Renal pelvis (tissue), 4 donors: ENCODE measurements around the gene SCFD2. TPM values are rescaled to one million over a fixed set of nuclear protein-coding genes. Genes with fewer than 3 reads are reported as not detected.
"Not testable (repeated sequence)": the region's sequence is repeated elsewhere in the genome, so short reads cannot be mapped to it uniquely, and the experiment has no call there.

Experiments used
- DNase-seq: peaks from one replicate; pipeline ENCODE4 v3.0.0-alpha.2; 2013
- polyA plus RNA-seq, 3 donors: library from polyadenylated mRNA; unstranded; fragments of 120-200 nt; gene quantifications; one replicate each; pipeline ENCODE4 v1.2.1, GENCODE V29; 2013; ENCODE audit not compliant: insufficient read length in 3 of 3

Gene SCFD2
- polyA plus RNA-seq, 3 donors = 13.7 to 14.5 (median 14.0) TPM

DNA sequence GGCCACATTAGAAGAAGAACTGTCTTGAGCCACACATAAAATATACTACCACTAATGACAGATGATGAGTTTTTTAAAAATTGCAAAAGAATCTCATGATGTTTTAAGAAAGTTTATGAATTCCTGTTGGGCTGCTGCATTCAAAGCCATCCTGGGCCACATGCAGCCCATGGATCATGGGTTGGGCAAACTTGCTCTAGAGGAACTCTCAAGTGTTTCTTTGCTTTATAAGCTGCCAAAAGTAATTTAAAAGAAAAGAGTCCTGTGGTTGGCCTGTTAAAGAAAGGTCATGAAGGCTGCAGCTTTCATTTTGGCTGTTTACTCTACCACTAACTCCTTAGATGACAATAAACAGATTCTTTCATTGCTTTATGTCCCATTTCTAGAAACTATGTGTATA, 218.2 kb downstream of the SCFD2 start:
- DNase-seq = no peak

DNA sequence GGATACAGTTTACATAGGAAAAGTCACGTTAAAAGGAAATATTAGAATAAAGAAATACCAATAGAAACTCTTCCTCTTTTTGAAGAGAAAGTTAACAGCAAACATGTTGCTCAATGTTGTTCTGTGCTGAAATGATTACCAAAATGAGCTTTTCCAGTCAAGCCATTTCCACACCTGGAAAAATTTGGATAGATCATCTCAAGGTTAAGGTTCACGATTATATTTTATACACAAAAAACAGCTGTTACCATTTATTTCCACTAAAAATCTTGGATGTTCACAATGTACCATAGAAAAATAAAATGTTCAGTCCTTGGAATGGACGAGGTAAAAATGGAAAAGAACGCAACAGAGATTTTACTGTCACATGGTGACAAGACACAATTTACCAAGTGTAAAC, 218.7 kb downstream of the SCFD2 start:
- no peak for DNase-seq

GRCh38 chr4:53141308-53141707, 224.6 kb downstream of the SCFD2 start:
- DNase-seq = no peak

DNA sequence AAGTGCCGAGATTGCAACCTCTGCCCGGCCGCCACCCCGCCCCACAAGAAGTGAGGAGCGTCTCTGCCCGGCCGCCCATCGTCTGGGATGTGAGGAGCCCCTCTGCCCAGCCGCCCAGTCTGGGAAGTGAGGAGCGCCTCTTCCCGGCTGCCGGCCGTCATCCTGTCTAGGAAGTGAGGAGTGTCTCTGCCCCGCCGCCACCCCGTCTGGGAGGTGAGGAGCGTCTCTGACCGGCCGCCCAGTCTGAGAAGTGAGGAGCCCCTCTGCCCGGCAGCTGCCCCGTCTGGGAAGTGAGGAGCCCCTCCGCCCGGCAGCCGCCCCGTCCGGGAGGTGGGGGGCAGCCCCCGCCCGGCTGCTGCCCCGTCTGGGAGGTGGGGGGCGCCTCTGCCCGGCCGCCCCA, 226.6 kb downstream of the SCFD2 start:
- DNase-seq = not testable (repeated sequence)

- DNase-seq = no peak
Observed at GRCh38 chr4:53137468-53137867, 228.4 kb downstream of the SCFD2 start.

DNA sequence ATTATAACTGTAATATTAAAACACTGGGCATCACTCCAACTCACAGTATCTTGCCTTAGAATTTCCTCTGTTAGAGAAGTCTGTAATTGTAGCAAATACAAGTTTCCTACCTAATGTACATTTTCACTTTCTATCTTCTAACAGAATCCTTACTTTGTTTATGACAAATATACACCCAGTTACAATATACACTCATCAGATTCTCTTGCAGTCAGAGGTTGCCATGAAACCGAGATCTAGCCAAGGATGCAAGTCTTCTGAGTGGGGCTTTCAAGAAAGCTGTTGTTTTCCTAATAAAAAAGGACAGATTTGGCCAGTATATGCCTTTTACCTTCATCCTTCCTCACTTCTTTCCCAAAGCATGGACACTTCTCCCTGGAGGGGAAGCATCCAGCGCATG, 228.9 kb downstream of the SCFD2 start:
- no peak for DNase-seq

- DNase-seq = peak; percentile 30
Observed at GRCh38 chr4:53132132-53132891, 233.5 kb downstream of the SCFD2 start.

DNA sequence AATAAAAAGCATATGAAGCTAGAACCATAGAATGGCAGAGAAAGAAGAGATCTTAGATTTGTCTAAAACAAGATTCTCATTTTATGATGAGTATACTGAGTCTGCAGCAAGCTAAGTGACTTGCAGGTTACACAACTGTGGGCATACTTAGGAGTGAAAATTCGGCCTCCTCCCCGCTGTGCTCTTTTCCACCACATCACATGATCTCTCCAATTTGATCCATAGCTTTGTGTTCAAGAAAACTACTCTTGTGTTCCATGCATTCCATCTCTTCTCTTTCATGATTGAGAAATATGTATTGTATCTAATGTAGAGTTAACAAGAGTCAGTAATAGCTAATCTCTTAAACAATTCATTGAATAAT, 234.3 kb downstream of the SCFD2 start:
- DNase-seq = no peak

GRCh38 chr4:53130896-53131561, 234.8 kb downstream of the SCFD2 start:
- DNase-seq = no peak

DNA sequence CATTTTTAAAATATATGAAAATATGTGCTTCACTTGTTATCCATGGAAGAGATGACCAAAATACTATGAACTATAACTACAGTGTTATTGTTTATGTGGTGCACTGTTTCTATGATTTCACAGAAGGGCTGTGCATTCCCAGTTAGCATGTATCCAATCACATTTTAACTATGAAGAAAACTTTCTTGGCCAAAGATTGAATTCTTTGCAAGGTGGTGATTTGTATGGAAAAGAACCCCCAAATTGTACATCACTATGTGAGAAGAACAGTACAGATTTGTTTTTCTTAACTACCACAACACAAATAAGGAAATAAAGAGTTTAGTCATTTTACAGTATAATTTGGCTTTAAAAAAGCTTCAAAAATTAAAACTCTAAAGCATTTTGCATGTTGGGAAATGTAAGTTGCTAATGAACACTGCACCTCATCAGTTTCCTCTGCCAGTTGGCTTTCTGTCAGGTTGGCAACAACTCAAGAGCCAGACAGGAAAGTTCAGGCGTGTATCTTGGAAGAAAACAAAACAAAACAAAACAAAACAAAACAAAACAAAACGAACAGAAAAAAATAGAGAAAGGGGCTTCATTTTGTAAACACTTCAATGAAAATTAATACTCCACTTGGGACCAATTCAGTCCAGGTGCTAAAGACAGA, 237.0 kb downstream of the SCFD2 start:
- peak; percentile 23 for DNase-seq

- DNase-seq = no peak
Observed at GRCh38 chr4:53128231-53128630, 237.6 kb downstream of the SCFD2 start.

GRCh38 chr4:53127365-53127764, 238.5 kb downstream of the SCFD2 start:
- no peak for DNase-seq

- no peak for DNase-seq
Observed at GRCh38 chr4:53126099-53126498, 239.8 kb downstream of the SCFD2 start.

- DNase-seq = no peak
Observed at GRCh38 chr4:53123819-53124218, 242.0 kb downstream of the SCFD2 start.

DNA sequence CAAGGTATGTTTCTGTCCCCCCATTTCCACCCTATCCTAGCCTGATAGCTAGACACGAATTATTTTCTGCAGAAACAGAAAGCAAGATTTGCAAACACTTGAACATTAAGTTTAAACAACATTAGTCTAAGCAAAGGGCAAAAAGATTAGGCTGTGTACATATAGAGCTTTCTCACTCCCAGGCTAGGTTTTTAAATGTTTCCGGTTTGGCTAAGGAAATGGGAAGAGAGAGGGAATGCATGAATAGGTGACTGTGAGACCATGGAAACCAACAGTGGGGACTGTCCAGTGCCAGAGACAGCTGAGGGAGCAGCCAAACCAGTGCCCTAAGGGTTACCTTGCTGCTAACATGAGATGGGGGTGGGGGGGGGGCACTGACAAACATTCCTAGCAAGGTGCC, 242.7 kb downstream of the SCFD2 start:
- DNase-seq = no peak

GRCh38 chr4:53122280-53123116, 243.4 kb downstream of the SCFD2 start:
- no peak for DNase-seq

DNA sequence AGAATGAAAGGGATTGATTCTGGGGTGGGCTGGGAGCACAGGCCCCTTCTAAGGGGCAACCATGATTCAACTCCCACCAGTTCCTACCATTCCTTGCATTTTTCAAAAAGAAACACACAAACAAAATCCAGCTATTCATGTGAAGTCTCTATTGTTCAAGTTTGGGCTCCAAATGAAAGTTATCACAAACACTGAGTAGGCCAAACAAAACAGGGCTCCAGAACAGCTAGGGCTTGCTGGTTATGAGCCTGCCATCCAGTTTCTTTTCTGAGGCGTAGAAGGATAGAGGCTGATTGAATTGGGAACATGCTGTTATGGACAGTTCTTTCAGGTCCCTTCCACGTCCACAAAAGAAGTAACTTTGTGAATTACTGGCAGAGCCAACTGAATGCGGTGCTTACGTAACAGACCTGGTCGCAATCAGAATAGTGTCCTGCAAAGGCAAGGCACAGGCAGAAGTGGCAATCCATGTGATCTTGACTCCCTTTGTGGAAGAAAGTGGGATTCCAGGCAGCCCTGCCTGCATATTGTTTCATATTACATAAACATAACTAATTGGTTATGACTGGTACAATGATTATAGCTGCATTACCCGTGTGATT, 244.5 kb downstream of the SCFD2 start:
- no peak for DNase-seq

DNA sequence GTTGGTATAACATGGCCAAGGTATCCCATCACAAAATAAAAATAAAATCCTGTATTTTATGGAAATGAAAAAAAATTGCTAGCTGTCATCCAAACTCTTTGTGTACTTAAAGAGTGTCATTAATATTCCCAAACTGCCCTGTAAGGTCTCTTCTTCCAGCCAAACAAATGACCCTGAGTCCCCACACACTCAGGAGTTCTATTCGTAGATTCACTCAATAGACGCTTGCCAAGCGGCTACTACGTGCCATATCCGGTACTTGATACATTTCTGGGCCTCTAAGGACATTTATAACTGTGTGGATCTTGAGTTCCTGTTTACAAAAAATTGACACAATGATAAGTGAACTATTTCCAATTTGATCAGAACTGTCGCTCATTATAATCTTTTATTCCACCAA, 245.1 kb downstream of the SCFD2 start:
- DNase-seq = no peak

- peak; percentile 57 for DNase-seq
Observed at GRCh38 chr4:53119680-53120079, 246.2 kb downstream of the SCFD2 start.

DNA sequence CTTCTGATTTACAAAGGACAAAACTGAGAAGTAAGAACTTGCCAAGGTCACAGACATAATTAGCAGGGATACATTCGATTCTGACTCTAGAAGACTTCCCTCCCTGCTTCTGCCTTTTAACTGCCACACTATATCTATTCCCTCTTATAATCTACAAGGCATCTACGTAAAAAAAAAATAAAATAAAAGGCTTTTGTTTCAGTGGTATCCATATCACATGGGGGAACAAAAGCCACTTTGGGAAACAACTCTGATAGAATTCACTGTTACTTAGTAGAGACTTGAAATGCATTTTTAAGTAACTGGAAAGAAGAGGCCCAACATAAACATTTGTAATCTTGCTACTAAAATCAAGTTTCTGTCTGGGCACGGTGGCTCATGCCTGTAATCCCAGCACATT, 247.2 kb downstream of the SCFD2 start:
- DNase-seq = no peak

- no peak for DNase-seq
Observed at GRCh38 chr4:53116954-53117353, 248.9 kb downstream of the SCFD2 start.
